CD4-positive, CD25-positive, alpha-beta regulatory T cell (primary cell): ENCODE data around the gene UFM1. TPM values are rescaled to one million over a fixed set of nuclear protein-coding genes. Genes with fewer than 3 reads are reported as not detected.
A peak's percentile ranks its signal among the peaks of the same experiment; 100 is the strongest.

Experiments
- ATAC-seq, 2 donors: fragments of 150-1000 bp; cut with Tn5 transposase; one replicate each; pipeline ENCODE4 v1.10.0; 2021; ENCODE audit warnings: low read depth in 2 of 2, moderate number of reproducible peaks in 2 of 2, moderate library complexity in 1 of 2
- DNase-seq, 3 donors: peaks; one replicate each; pipeline versions ENCODE4 v3.0.0 to v3.0.0-alpha.2; 2012 to 2022; ENCODE audit warnings: mixed read lengths in 1 of 3
- H3K27ac ChIP-seq: one replicate; pipeline ENCODE4 v1.7.0; 2013; ENCODE audit warnings: mild to moderate bottlenecking, low read length; ENCODE audit not compliant: insufficient read depth, poor library complexity, severe bottlenecking
- H3K27me3 ChIP-seq: one replicate; pipeline ENCODE4 v1.7.0; 2013; ENCODE audit warnings: low read length; ENCODE audit not compliant: control insufficient read depth, insufficient read depth
- H3K36me3 ChIP-seq: one replicate; pipeline ENCODE4 v1.7.0; 2013; ENCODE audit warnings: mild to moderate bottlenecking, low read length, moderate library complexity; ENCODE audit not compliant: control insufficient read depth, insufficient read depth
- H3K4me1 ChIP-seq: 2 replicates; pipeline ENCODE4 v1.7.0; 2013; ENCODE audit warnings: mild to moderate bottlenecking, low read length; ENCODE audit not compliant: insufficient read depth, control insufficient read depth, poor library complexity, severe bottlenecking
- H3K4me3 ChIP-seq: one replicate; pipeline ENCODE4 v1.7.0; 2013; ENCODE audit warnings: low read depth, mild to moderate bottlenecking, low read length, moderate library complexity
- H3K9me3 ChIP-seq, 2 experiments: 1 replicate in 1 of 2; 2 replicates in 1 of 2; pipeline ENCODE4 v1.7.0; 2013; ENCODE audit warnings: low read length in 2 of 2, mild to moderate bottlenecking in 1 of 2, moderate library complexity in 1 of 2; ENCODE audit not compliant: control insufficient read depth in 2 of 2
- H3K27ac Mint-ChIP-seq, 3 donors: one replicate each; pipeline ENCODE4 v1.8.0; 2020 to 2022; ENCODE audit warnings: mild to moderate bottlenecking in 3 of 3, mixed read lengths in 3 of 3, moderate library complexity in 2 of 3
- H3K27me3 Mint-ChIP-seq: one replicate; pipeline ENCODE4 v1.8.0; 2022; ENCODE audit warnings: mild to moderate bottlenecking, mixed read lengths
- H3K36me3 Mint-ChIP-seq: one replicate; pipeline ENCODE4 v1.8.0; 2020; ENCODE audit warnings: mixed read lengths
- H3K4me1 Mint-ChIP-seq, 4 donors: one replicate each; pipeline ENCODE4 v1.8.0; 2020 to 2022; ENCODE audit warnings: mixed read lengths in 4 of 4, mild to moderate bottlenecking in 1 of 4
- H3K4me3 Mint-ChIP-seq, 4 donors: one replicate each; pipeline ENCODE4 v1.8.0; 2020 to 2022; ENCODE audit warnings: mild to moderate bottlenecking in 4 of 4, mixed read lengths in 4 of 4, moderate library complexity in 3 of 4
- H3K9me3 Mint-ChIP-seq, 7 donors: one replicate each; pipeline ENCODE4 v1.8.0; 2020 to 2022; ENCODE audit warnings: mixed read lengths in 7 of 7, mild to moderate bottlenecking in 3 of 7, moderate library complexity in 2 of 7
- polyA plus RNA-seq, 4 donors: library from polyadenylated mRNA; unstranded; fragments of 300-500 nt; fragmentation: Illumina TruSeq; gene quantifications; one replicate each; pipeline ENCODE4 v1.2.3, GENCODE V29; 2021
- total RNA-seq: library from RNA; stranded (reverse); gene quantifications from one replicate; pipeline ENCODE4 v1.2.3, GENCODE V29; 2022

The UFM1 gene
- total and polyA plus RNA-seq, 5 donors from 2014 or later: 45.9 to 65.5 (median 48.1) TPM

DNA sequence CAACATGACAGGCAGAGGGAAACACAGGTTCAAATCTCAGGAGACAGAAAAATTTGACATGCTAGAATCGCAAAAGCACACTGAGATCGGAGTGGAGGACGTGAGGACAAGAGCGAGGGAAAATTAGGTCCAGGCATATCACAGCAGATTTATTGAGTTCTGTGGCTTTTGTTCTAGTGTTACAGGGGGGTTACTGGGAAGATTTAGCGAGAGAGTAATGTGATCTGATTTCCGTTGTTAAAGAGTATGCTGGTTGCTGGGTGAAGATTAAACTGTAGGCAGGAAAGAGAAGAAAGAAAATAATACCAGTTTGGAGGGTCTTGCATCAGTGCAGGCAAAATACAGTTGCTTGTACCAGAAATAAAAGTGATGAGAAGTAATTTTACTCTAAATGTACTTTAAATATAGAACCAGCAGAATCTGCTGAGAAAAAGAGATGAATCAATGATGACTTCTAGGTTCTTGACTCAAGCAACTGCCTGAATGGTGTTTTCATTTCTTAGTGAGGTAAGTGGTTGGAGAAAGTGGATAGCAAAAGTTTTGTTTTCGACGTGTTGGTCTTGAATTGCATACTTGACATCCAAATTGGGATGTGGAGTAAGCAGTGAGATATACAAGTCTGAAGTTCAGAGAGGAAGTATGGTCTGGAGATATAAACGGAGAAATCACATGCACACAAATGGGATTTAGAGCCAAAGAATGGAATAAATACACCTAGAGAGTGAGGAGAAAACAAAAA is 35.7 kb downstream of the UFM1 start:
- no peaks in the 10 kb centered on the region for H3K36me3 Mint-ChIP-seq
- H3K9me3 Mint-ChIP-seq: peaks cover 0 to 4% (median 0%) of the 10 kb centered on the region in 7 donors
- Histone ChIP-seq H3K36me3 (no peaks in the 10 kb centered on the region), H3K27ac (no peak overlapping the region), H3K4me1 (no peaks in the 10 kb centered on the region), H3K4me3 (no peak overlapping the region), H3K27me3 (no peaks in the 10 kb centered on the region), H3K9me3 (no peaks in the 10 kb centered on the region)
- DNase-seq: no peak
- no peaks in the 10 kb centered on the region for H3K27me3 Mint-ChIP-seq
- no peak overlapping the region for H3K4me3 Mint-ChIP-seq
- ATAC-seq: no peak
- no peak overlapping the region for H3K27ac Mint-ChIP-seq
- no peaks in the 10 kb centered on the region for H3K4me1 Mint-ChIP-seq

- no peak overlapping the region for H3K27ac ChIP-seq
- Mint-ChIP-seq H3K27ac (no peak overlapping the region), H3K4me1 (no peaks in the 10 kb centered on the region), H3K27me3 (no peaks in the 10 kb centered on the region), H3K9me3 (peaks cover 0 to 12% (median 0%) of the 10 kb centered on the region in 7 donors), H3K36me3 (no peaks in the 10 kb centered on the region), H3K4me3 (no peak overlapping the region)
- DNase-seq: no peak
- no peak for ATAC-seq
- no peaks in the 10 kb centered on the region for H3K27me3 ChIP-seq
- no peaks in the 10 kb centered on the region for H3K9me3 ChIP-seq
- H3K36me3 ChIP-seq: no peaks in the 10 kb centered on the region
- H3K4me3 ChIP-seq: no peak overlapping the region
- H3K4me1 ChIP-seq: no peaks in the 10 kb centered on the region
Observed at GRCh38 chr13:38386421-38386820, 36.8 kb downstream of the UFM1 start.

GRCh38 chr13:38391341-38391740 is 41.7 kb downstream of the UFM1 start:
- ATAC-seq (no peak), DNase-seq (no peak)
- no peaks in the 10 kb centered on the region for H3K4me1 ChIP-seq
- no peaks in the 10 kb centered on the region for H3K4me1 Mint-ChIP-seq
- no peak overlapping the region for H3K27ac Mint-ChIP-seq
- H3K27ac ChIP-seq: no peak overlapping the region
- H3K4me3 Mint-ChIP-seq: no peak overlapping the region
- H3K9me3 Mint-ChIP-seq: peaks cover 0 to 13% (median 2%) of the 10 kb centered on the region in 7 donors
- H3K27me3 Mint-ChIP-seq: peaks cover 6% of the 10 kb centered on the region
- no peak overlapping the region for H3K4me3 ChIP-seq
- no peaks in the 10 kb centered on the region for H3K9me3 ChIP-seq
- H3K27me3 ChIP-seq: no peaks in the 10 kb centered on the region
- H3K36me3 ChIP-seq: no peaks in the 10 kb centered on the region
- H3K36me3 Mint-ChIP-seq: no peaks in the 10 kb centered on the region

- Mint-ChIP-seq H3K27me3 (peaks cover 6% of the 10 kb centered on the region), H3K9me3 (peaks cover 0 to 13% (median 0%) of the 10 kb centered on the region in 7 donors), H3K27ac (no peak overlapping the region), H3K4me3 (no peak overlapping the region), H3K36me3 (no peaks in the 10 kb centered on the region), H3K4me1 (no peaks in the 10 kb centered on the region)
- Histone ChIP-seq H3K9me3 (no peaks in the 10 kb centered on the region), H3K27me3 (no peaks in the 10 kb centered on the region), H3K4me3 (no peak overlapping the region), H3K27ac (no peak overlapping the region), H3K36me3 (no peaks in the 10 kb centered on the region), H3K4me1 (no peaks in the 10 kb centered on the region)
- DNase-seq: no peak
- ATAC-seq: no peak
Observed at GRCh38 chr13:38394777-38395496, 45.3 kb downstream of the UFM1 start.

DNA sequence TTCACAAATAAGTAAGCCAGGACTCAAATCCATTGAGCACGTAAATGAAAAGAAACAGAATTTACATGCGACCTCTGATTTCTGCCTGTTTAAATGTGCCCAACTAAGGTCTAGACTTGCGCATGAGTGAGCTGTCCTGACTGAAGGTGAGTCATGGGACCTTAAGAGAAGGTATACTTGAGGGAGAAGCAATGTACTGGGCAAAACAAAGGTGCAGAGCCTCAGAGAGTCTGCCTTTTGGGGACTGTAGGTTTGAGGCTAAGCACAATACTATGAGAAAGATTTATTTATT is 45.8 kb downstream of the UFM1 start:
- ATAC-seq (no peak), DNase-seq (no peak)
- H3K27ac Mint-ChIP-seq: no peak overlapping the region
- H3K9me3 Mint-ChIP-seq: peaks cover 0 to 8% (median 0%) of the 10 kb centered on the region in 7 donors
- no peak overlapping the region for H3K27ac ChIP-seq
- no peaks in the 10 kb centered on the region for H3K4me1 Mint-ChIP-seq
- H3K9me3 ChIP-seq: no peaks in the 10 kb centered on the region
- no peaks in the 10 kb centered on the region for H3K36me3 Mint-ChIP-seq
- H3K27me3 Mint-ChIP-seq: peaks cover 6% of the 10 kb centered on the region
- no peaks in the 10 kb centered on the region for H3K36me3 ChIP-seq
- no peaks in the 10 kb centered on the region for H3K4me1 ChIP-seq
- no peak overlapping the region for H3K4me3 Mint-ChIP-seq
- H3K4me3 ChIP-seq: no peak overlapping the region
- no peaks in the 10 kb centered on the region for H3K27me3 ChIP-seq

- H3K27ac ChIP-seq: no peak overlapping the region
- H3K9me3 Mint-ChIP-seq: no peaks in the 10 kb centered on the region
- DNase-seq (no peak), ATAC-seq (peak in 1 of 2 donors; percentile 24)
- no peaks in the 10 kb centered on the region for H3K4me1 ChIP-seq
- H3K4me1 Mint-ChIP-seq: no peaks in the 10 kb centered on the region
- H3K27me3 Mint-ChIP-seq: no peaks in the 10 kb centered on the region
- no peaks in the 10 kb centered on the region for H3K36me3 ChIP-seq
- H3K27me3 ChIP-seq: no peaks in the 10 kb centered on the region
- H3K4me3 Mint-ChIP-seq: no peak overlapping the region
- no peaks in the 10 kb centered on the region for H3K9me3 ChIP-seq
- H3K27ac Mint-ChIP-seq: no peak overlapping the region
- no peak overlapping the region for H3K4me3 ChIP-seq
- no peaks in the 10 kb centered on the region for H3K36me3 Mint-ChIP-seq
Observed at GRCh38 chr13:38398711-38399493, 49.3 kb downstream of the UFM1 start.

- Mint-ChIP-seq H3K36me3 (no peaks in the 10 kb centered on the region), H3K4me1 (no peaks in the 10 kb centered on the region), H3K9me3 (no peaks in the 10 kb centered on the region), H3K27ac (no peak overlapping the region), H3K27me3 (no peaks in the 10 kb centered on the region), H3K4me3 (no peak overlapping the region)
- Histone ChIP-seq H3K4me3 (no peak overlapping the region), H3K4me1 (no peaks in the 10 kb centered on the region), H3K9me3 (no peaks in the 10 kb centered on the region), H3K27ac (no peak overlapping the region), H3K36me3 (no peaks in the 10 kb centered on the region), H3K27me3 (no peaks in the 10 kb centered on the region)
- DNase-seq (no peak), ATAC-seq (no peak)
Observed at GRCh38 chr13:38399535-38399934, 49.9 kb downstream of the UFM1 start.
